HepG2 (cell line): ENCODE data around the gene SEC14L1. TPM values are rescaled to one million over a fixed set of nuclear protein-coding genes. Genes with fewer than 3 reads are reported as not detected.

ENCODE experiments used
- CBX5 ChIP-seq: sonication (generic); formaldehyde crosslinking; IDR thresholded peaks from 2 replicates; pipeline ENCODE4 v1.4.0; 2020; ENCODE audit warnings: missing genetic modification reagents, borderline replicate concordance
- CENPX ChIP-seq: sonication (generic); formaldehyde crosslinking; IDR thresholded peaks from 2 replicates; pipeline ENCODE4 v1.9.0; 2021; ENCODE audit warnings: mild to moderate bottlenecking, missing genetic modification reagents, moderate library complexity
- EED ChIP-seq: sonication (generic); formaldehyde crosslinking; IDR thresholded peaks from 2 replicates; pipeline ENCODE4 v1.5.0; 2020; ENCODE audit warnings: mild to moderate bottlenecking, missing genetic modification reagents
- FOSL2 ChIP-seq: sonication (generic); formaldehyde crosslinking; IDR thresholded peaks from 2 replicates; pipeline ENCODE4 v1.4.0; 2020; ENCODE audit warnings: missing genetic modification reagents
- GABPB1 ChIP-seq: IDR thresholded peaks from 2 replicates; pipeline ENCODE4 v1.6.1; 2016; ENCODE audit warnings: mild to moderate bottlenecking, missing genetic modification reagents, moderate library complexity, missing compliant biosample characterization
- GLI4 ChIP-seq: sonication (generic); formaldehyde crosslinking; IDR thresholded peaks from 2 replicates; pipeline ENCODE4 v1.5.1; 2020; ENCODE audit warnings: missing genetic modification reagents, mild to moderate bottlenecking, moderate library complexity, borderline replicate concordance
- HMG20A ChIP-seq: IDR thresholded peaks from 2 replicates; pipeline ENCODE4 v1.6.1; 2016; ENCODE audit warnings: borderline replicate concordance
- HNF4G ChIP-seq, 2 experiments: sonication (generic) in 1 of 2; formaldehyde crosslinking in 1 of 2; IDR thresholded peaks; 2 replicates each; pipeline versions ENCODE4 v1.4.0 to v1.6.1; 2011 to 2020; ENCODE audit warnings: borderline replicate concordance in 2 of 2, low read depth in 2 of 2, mild to moderate bottlenecking in 2 of 2, low read length in 1 of 2, missing genetic modification reagents in 1 of 2, moderate library complexity in 1 of 2
- JUN ChIP-seq: sonication (generic); formaldehyde crosslinking; IDR thresholded peaks from 2 replicates; pipeline ENCODE4 v1.4.0; 2020; ENCODE audit warnings: mild to moderate bottlenecking, missing genetic modification reagents
- KDM3A ChIP-seq: IDR thresholded peaks from 2 replicates; pipeline ENCODE4 v1.6.1; 2018; ENCODE audit warnings: low read depth, missing compliant biosample characterization
- NFKB2 ChIP-seq: sonication (generic); formaldehyde crosslinking; IDR thresholded peaks from 2 replicates; pipeline ENCODE4 v1.4.0; 2020; ENCODE audit warnings: missing genetic modification reagents, borderline replicate concordance
- NKX3-1 ChIP-seq: sonication (generic); formaldehyde crosslinking; IDR thresholded peaks from 2 replicates; pipeline ENCODE4 v1.5.0; 2020; ENCODE audit warnings: missing genetic modification reagents
- SALL2 ChIP-seq: sonication (generic); formaldehyde crosslinking; IDR thresholded peaks from 2 replicates; pipeline ENCODE4 v1.8.1; 2023; ENCODE audit warnings: mild to moderate bottlenecking, missing genetic modification reagents, inconsistent platforms
- SATB2 ChIP-seq: sonication (generic); formaldehyde crosslinking; IDR thresholded peaks from 2 replicates; pipeline ENCODE4 v1.5.0; 2020; ENCODE audit warnings: missing genetic modification reagents
- ZFX ChIP-seq: sonication (generic); formaldehyde crosslinking; IDR thresholded peaks from 2 replicates; pipeline ENCODE4 v1.4.0; 2020; ENCODE audit warnings: mild to moderate bottlenecking, low read depth, missing genetic modification reagents, moderate library complexity
- ZNF263 ChIP-seq: sonication (generic); formaldehyde crosslinking; IDR thresholded peaks from 2 replicates; pipeline ENCODE4 v1.4.0; 2020; ENCODE audit warnings: missing genetic modification reagents
- ZNF292 ChIP-seq: sonication (generic); formaldehyde crosslinking; IDR thresholded peaks from 2 replicates; pipeline ENCODE4 v1.8.1; 2022; ENCODE audit warnings: mild to moderate bottlenecking, low read depth, missing genetic modification reagents, borderline replicate concordance
- ZNF337 ChIP-seq: sonication (generic); formaldehyde crosslinking; IDR thresholded peaks from 2 replicates; pipeline ENCODE4 v1.5.1; 2020; ENCODE audit warnings: missing genetic modification reagents, low read depth, mild to moderate bottlenecking, borderline replicate concordance
- ZNF589 ChIP-seq: sonication (generic); formaldehyde crosslinking; conservative IDR thresholded peaks from 2 replicates; pipeline ENCODE4 v1.8.0; 2022; ENCODE audit warnings: mild to moderate bottlenecking, moderate library complexity, missing genetic modification reagents
- ZNF678 ChIP-seq: sonication (generic); formaldehyde crosslinking; IDR thresholded peaks from 2 replicates; pipeline ENCODE4 v1.4.0; 2020; ENCODE audit warnings: mild to moderate bottlenecking, missing genetic modification reagents
- ZNF746 ChIP-seq: sonication (generic); formaldehyde crosslinking; IDR thresholded peaks from 2 replicates; pipeline ENCODE4 v1.8.0; 2022; ENCODE audit warnings: mild to moderate bottlenecking, missing genetic modification reagents
- ZNF891 ChIP-seq: sonication (generic); formaldehyde crosslinking; IDR thresholded peaks from 2 replicates; pipeline ENCODE4 v1.5.0; 2020; ENCODE audit warnings: mild to moderate bottlenecking, missing genetic modification reagents
- polyA plus RNA-seq, 8 experiments: library from polyadenylated mRNA; depleted of rRNA in 3 of 8; stranded (reverse) in 7 of 8; unstranded in 1 of 8; fragments of >200 nt; fragmentation: Illumina TruSeq in 4 of 8; extraction: Trizol in 4 of 8; gene quantifications; 2 replicates each; pipeline versions ENCODE4 v1.2.1 to v1.2.3, GENCODE V29; 2011 to 2016; ENCODE audit warnings: low read depth in 4 of 8, missing spikeins in 1 of 8, mixed read lengths in 1 of 8; ENCODE audit not compliant: insufficient read depth in 1 of 8
- total RNA-seq, 5 experiments: library from RNA; depleted of rRNA; stranded (reverse); fragments of >200 nt; fragmentation: Illumina TruSeq; extraction: Trizol; gene quantifications; 2 replicates each; pipeline ENCODE4 v1.2.3, GENCODE V29; 2016; ENCODE audit warnings: low read depth in 1 of 5
- TF ChIP-seq, protein P1 (sequence below): IDR thresholded peaks from 2 replicates; pipeline ENCODE4 v1.6.1; 2016; ENCODE audit warnings: mild to moderate bottlenecking
- TF ChIP-seq, protein P2 (sequence below): sonication (generic); formaldehyde crosslinking; IDR thresholded peaks from 2 replicates; pipeline ENCODE4 v1.8.0; 2023; ENCODE audit warnings: mild to moderate bottlenecking, missing genetic modification reagents
- TF ChIP-seq, protein P3 (sequence below): IDR thresholded peaks from 2 replicates; pipeline ENCODE4 v1.6.1; 2016; ENCODE audit warnings: low read depth, borderline replicate concordance
- TF ChIP-seq, protein P4 (sequence below): sonication (generic); formaldehyde crosslinking; IDR thresholded peaks from 2 replicates; pipeline ENCODE4 v1.8.1; 2023; ENCODE audit warnings: mild to moderate bottlenecking, moderate library complexity, missing genetic modification reagents

The SEC14L1 gene
- total and polyA plus RNA-seq, 2 of the 13 experiments (the other 11 are each of a cell fraction or from before 2014, with no cell fraction given) = 26.3 to 43.9 TPM

DNA sequence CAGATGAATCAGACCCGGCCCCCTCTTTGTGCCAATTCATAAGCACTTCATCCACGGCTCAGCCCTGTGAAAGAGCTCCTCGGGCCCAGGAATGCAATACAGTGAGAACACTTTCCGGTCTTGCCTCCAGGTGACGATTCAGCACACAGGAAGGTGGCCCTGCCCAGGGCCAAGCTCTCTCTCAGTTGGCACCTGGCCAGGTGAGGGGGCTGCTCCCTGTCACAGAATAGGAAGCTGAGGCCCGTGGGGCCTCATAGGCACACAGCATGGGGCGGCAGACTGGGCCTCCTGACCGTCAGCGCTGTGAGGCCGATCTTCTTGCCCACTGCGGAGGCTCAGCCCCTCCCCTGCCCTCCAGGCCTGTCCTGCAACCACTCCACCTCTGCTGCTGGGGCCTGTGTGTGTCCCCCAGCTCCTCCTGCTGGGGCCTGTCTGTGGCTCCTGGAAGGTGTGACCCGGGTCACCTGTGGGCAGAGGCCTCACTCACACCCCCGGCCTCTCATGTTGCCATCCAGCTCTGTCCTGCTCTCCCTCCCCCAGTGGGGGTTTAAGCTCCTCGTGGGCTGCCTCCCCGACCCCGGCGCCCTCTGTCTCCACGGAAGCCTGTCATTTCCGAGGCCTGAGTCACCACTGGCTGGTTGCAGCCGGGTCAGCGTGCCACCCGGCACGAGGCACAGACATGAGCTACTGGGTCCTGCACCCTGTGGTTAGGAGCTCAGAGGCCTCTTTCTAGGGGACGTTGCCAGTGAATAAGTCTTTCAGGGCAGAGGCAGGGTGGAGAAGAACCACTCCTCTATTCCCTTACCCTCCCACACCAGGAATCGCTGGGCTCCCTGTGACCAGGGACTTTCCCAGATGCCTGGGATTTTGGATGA, 114.4 kb downstream of the SEC14L1 start (continued):
- TF ChIP-seq ZNF337 (CRISPR knock-in tag) (peak; percentile 58; the same call in 1 of the 2 replicates), HNF4G (IDR thresholded peaks at IDR 0.05; ENCODE audit: borderline replicate concordance, low read depth, low read length) (no peak), HNF4G (CRISPR knock-in tag; IDR thresholded peaks at IDR 0.05; ENCODE audit: borderline replicate concordance, low read depth) (0 out of 2 replicates have a peak, but pooled peaks have one; percentile 16), EED (CRISPR knock-in tag) (peak; percentile 35; the same call in 1 of the 2 replicates), ZNF292 (CRISPR knock-in tag) (peak; percentile 85), FOSL2 (CRISPR knock-in tag) (peak; percentile 96), CENPX (CRISPR knock-in tag) (no peak), JUN (peak; percentile 74; the same call in 1 of the 2 replicates), GLI4 (CRISPR knock-in tag) (no peak), NFKB2 (CRISPR knock-in tag) (peak; percentile 71; the same call in 1 of the 2 replicates), ZFX (CRISPR knock-in tag) (peak; percentile 84), ZNF678 (CRISPR knock-in tag) (no peak), ZNF589 (CRISPR knock-in tag) (peak; percentile 64; the same call in 1 of the 2 replicates), ZNF746 (CRISPR knock-in tag) (0 out of 2 replicates have a peak, but pooled peaks have one; percentile 49), KDM3A (CRISPR knock-in tag) (no peak), ZNF263 (peak; percentile 10; the same call in 1 of the 2 replicates), ZNF891 (CRISPR knock-in tag) (no peak), HMG20A (CRISPR knock-in tag) (peak; percentile 59; the same call in 1 of the 2 replicates), SATB2 (CRISPR knock-in tag) (no peak), GABPB1 (CRISPR knock-in tag) (peak; percentile 70), SALL2 (CRISPR knock-in tag) (peak; percentile 50; the same call in 1 of the 2 replicates), CBX5 (peak; percentile 23; the same call in 1 of the 2 replicates), NKX3-1 (CRISPR knock-in tag) (0 out of 2 replicates have a peak, but pooled peaks have one; percentile 71)
- TF ChIP-seq, protein P1, sequence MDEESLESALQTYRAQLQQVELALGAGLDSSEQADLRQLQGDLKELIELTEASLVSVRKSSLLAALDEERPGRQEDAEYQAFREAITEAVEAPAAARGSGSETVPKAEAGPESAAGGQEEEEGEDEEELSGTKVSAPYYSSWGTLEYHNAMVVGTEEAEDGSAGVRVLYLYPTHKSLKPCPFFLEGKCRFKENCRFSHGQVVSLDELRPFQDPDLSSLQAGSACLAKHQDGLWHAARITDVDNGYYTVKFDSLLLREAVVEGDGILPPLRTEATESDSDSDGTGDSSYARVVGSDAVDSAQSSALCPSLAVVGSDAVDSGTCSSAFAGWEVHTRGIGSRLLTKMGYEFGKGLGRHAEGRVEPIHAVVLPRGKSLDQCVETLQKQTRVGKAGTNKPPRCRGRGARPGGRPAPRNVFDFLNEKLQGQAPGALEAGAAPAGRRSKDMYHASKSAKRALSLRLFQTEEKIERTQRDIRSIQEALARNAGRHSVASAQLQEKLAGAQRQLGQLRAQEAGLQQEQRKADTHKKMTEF (CRISPR knock-in tag) = peak; percentile 73
- TF ChIP-seq, protein P2, sequence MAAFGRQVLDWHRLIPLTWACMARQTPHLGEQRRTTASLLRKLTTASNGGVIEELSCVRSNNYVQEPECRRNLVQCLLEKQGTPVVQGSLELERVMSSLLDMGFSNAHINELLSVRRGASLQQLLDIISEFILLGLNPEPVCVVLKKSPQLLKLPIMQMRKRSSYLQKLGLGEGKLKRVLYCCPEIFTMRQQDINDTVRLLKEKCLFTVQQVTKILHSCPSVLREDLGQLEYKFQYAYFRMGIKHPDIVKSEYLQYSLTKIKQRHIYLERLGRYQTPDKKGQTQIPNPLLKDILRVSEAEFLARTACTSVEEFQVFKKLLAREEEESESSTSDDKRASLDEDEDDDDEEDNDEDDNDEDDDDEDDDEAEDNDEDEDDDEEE (CRISPR knock-in tag) = 0 out of 2 replicates have a peak, but pooled peaks have one; percentile 28
- TF ChIP-seq, protein P3, sequence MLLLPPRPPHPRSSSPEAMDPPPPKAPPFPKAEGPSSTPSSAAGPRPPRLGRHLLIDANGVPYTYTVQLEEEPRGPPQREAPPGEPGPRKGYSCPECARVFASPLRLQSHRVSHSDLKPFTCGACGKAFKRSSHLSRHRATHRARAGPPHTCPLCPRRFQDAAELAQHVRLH (CRISPR knock-in tag) = peak; percentile 81; the same call in 1 of the 2 replicates
- TF ChIP-seq, protein P4, sequence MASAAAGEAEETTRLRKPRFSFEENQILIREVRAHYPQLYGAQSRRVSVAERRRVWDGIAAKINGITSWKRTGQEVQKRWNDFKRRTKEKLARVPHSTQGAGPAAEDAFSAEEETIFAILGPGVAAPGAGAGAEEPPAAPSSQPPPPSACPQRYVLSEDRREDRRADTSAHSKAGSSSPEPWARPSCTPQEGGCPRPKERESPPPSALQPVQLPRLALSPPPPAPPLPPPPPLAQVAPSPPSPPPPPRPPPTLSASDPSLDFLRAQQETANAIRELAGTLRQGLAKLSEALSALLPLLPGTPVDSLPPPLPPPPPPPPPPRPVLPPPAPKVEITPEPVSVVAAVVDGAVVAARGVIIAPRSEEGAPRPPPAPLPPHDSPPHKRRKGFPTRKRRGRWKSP = peak; percentile 70; the same call in 1 of the 2 replicates
